NCI-H345 (cell line): Measurements from ENCODE around the gene CLCNKB.

ENCODE experiments used
- DNase-seq: peaks from one replicate; lab custom pipeline; 2025; lab: John Stamatoyannopoulos, UW

CLCNKB gene

GRCh38 chr1:16095447-16095846 lies 51.9 kb downstream of the CLCNKB start:
- DNase-seq, result no peak

DNA sequence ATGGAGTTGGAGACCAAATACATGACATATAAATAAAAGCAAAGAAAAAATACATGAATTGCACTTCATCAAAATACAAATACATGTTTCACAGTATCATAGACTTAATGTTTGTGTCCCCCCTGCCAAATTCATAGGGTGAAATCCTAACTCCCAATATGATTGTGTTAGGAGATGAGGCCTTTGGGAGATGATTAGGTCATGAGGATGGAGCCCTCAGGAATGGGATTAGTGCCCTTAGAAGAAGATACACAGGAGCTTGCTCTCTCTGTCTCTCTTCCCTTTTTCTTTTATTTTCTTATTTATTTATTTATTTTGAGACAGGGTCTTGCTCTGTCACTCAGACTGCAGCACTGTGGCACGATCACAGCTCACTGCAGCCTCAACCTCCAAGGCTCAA lies 55.8 kb downstream of the CLCNKB start:
- no peak for DNase-seq

- DNase-seq, result no peak
Observed at GRCh38 chr1:16101623-16102022, 58.0 kb downstream of the CLCNKB start.
